ENCODE measurements around the gene CNNM3. TPM values are rescaled to one million over a fixed set of nuclear protein-coding genes. Genes with fewer than 3 reads are reported as not detected.

Gene CNNM3
- total RNA-seq, 1 donor from 2014 or later: 27.5 TPM

DNA sequence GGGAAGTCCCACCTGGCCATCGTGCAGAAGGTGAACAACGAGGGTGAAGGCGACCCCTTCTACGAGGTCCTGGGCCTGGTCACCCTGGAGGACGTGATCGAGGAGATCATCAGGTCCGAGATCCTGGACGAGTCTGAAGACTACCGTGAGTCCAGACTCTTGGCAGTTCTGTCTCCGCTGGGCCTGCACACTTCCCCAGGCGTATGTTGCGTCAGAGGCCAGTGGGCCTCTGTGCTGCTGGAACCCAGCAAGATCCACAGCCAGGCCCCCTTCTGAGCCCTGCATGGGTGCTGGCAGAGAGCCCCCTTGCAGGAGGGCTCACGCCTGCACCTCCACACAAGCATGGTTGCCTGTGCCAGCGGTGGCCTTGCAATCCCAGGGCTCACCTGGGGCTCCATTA, 9.0 kb downstream of the CNNM3 start:
- H3K36me3 Mint-ChIP-seq: peaks cover 20% of the 10 kb centered on the region
- no peak overlapping the region for H3K4me3 Mint-ChIP-seq
- TF ChIP-seq, protein P1, sequence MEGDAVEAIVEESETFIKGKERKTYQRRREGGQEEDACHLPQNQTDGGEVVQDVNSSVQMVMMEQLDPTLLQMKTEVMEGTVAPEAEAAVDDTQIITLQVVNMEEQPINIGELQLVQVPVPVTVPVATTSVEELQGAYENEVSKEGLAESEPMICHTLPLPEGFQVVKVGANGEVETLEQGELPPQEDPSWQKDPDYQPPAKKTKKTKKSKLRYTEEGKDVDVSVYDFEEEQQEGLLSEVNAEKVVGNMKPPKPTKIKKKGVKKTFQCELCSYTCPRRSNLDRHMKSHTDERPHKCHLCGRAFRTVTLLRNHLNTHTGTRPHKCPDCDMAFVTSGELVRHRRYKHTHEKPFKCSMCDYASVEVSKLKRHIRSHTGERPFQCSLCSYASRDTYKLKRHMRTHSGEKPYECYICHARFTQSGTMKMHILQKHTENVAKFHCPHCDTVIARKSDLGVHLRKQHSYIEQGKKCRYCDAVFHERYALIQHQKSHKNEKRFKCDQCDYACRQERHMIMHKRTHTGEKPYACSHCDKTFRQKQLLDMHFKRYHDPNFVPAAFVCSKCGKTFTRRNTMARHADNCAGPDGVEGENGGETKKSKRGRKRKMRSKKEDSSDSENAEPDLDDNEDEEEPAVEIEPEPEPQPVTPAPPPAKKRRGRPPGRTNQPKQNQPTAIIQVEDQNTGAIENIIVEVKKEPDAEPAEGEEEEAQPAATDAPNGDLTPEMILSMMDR (IDR thresholded peaks at IDR 0.05; ENCODE audit: unreplicated experiment): no peak
- H3K27me3 Mint-ChIP-seq (ENCODE audit: low read depth): no peaks in the 10 kb centered on the region
- H3K27ac Mint-ChIP-seq: no peak overlapping the region
- peaks cover 36% of the 10 kb centered on the region for H3K4me1 Mint-ChIP-seq
- no peak for DNase-seq (ENCODE audit: low spot score in 2 of 2, unreplicated experiment in 2 of 2)
- no peaks in the 10 kb centered on the region for H3K9me3 Mint-ChIP-seq

DNA sequence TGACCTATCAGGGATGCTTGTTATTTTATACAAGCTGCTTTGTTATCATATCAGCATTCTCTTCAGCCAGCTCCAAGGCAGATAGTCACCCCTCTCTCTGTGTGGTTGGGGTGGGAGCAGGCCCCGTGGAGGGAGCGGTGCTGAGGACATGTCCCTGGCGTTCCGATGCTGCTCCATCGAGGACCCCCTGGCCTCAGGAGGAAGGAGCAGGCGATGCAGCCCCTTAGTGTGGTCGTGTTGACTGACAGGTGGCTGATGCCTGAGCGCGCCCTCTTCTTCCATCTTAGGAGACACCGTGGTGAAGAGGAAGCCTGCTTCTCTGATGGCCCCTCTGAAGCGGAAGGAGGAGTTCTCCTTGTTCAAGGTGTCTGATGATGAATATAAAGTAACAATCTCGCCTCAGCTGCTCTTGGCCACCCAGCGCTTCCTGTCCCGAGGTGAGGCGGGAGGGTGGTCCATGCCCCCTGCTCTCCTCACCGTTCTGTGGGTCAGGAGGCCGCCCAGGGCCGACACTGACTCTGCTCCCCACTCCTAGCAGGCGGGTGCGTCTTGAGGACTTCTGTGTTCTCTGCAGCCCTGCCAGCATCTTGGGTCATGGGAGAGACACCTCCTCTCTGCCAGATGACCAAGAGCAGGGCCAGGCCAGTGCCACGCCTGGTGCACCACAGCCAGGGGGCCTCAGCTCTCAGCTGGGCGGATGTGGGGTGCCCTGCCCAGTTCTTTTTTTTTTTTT, 10.6 kb downstream of the CNNM3 start:
- Mint-ChIP-seq H3K27me3 (ENCODE audit: low read depth) (no peaks in the 10 kb centered on the region), H3K36me3 (peaks cover 23% of the 10 kb centered on the region), H3K4me3 (no peak overlapping the region), H3K9me3 (no peaks in the 10 kb centered on the region), H3K27ac (no peak overlapping the region), H3K4me1 (peaks cover 25% of the 10 kb centered on the region)
- no peak for DNase-seq (ENCODE audit: low spot score in 2 of 2, unreplicated experiment in 2 of 2)
- TF ChIP-seq, protein P1 (IDR thresholded peaks at IDR 0.05; ENCODE audit: unreplicated experiment): no peak

DNA sequence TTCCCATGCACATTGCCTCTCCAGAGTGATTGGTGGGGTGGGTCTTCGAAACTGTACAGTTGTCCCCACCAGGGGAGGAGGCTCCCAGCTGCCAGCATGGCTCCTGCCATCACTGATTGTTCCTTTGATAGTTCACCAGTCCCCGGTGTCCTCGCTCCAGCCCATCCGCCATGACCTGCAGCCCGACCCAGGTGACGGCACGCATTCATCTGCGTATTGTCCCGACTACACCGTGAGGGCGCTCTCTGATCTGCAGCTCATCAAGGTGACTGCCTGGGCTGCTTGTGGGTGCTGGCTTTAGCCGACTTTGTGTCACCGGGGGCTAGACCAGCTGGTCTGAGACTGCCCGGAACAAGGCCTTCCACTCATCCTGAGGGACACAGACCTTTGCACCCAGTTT, 12.4 kb downstream of the CNNM3 start:
- H3K27me3 Mint-ChIP-seq (ENCODE audit: low read depth): no peaks in the 10 kb centered on the region
- peaks cover 33% of the 10 kb centered on the region for H3K4me1 Mint-ChIP-seq
- TF ChIP-seq, protein P1 (IDR thresholded peaks at IDR 0.05; ENCODE audit: unreplicated experiment): no peak
- H3K27ac Mint-ChIP-seq: no peak overlapping the region
- H3K9me3 Mint-ChIP-seq: no peaks in the 10 kb centered on the region
- H3K4me3 Mint-ChIP-seq: no peak overlapping the region
- no peak for DNase-seq (ENCODE audit: low spot score in 2 of 2, unreplicated experiment in 2 of 2)
- H3K36me3 Mint-ChIP-seq: peaks cover 24% of the 10 kb centered on the region

DNA sequence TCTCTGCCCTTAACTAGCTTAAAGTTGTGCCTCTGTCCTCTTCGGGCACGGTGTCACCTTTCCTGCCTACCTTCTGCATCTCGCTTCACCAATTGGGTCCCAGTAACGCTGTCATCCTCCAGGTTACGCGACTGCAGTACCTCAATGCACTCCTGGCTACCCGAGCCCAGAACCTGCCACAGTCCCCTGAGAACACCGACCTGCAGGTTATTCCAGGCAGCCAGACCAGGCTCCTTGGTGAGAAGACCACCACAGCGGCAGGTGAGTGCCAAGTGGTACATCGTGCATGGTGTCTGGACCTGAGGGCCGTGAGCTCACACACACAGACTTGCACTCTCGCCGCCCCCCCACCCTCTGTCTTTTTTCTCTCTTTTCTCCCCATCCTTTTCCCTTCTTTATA, 12.8 kb downstream of the CNNM3 start:
- TF ChIP-seq, protein P1 (IDR thresholded peaks at IDR 0.05; ENCODE audit: unreplicated experiment): no peak
- H3K4me3 Mint-ChIP-seq: no peak overlapping the region
- peaks cover 33% of the 10 kb centered on the region for H3K4me1 Mint-ChIP-seq
- no peaks in the 10 kb centered on the region for H3K9me3 Mint-ChIP-seq
- DNase-seq (ENCODE audit: low spot score in 2 of 2, unreplicated experiment in 2 of 2): no peak
- no peaks in the 10 kb centered on the region for H3K27me3 Mint-ChIP-seq (ENCODE audit: low read depth)
- peaks cover 25% of the 10 kb centered on the region for H3K36me3 Mint-ChIP-seq
- H3K27ac Mint-ChIP-seq: no peak overlapping the region

DNA sequence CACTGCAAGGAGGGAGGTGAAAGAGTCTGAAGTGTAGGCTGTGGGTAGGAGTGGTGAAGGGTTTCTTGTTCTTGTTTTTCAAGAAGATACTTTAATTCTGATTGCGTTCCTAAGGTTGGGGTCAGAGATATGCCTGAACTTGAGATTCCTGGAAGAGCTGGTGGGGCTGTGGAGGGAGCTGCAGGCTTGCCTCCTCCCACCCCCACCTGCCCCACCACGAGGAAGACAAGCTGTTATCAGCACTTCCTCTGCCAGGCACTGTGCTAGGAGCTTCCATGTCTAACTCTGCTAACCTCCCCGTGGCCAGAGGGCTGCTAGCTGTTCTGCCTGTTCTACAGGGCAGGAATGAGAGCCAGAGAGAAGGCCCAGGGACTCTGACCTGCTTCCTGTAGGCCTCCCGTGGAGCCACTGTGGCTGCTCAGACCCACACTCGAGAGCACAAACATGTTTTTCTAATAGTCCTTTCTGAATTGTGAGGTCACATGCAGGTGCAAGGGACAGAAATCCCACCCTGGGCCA, 14.0 kb downstream of the CNNM3 start:
- Mint-ChIP-seq H3K27me3 (ENCODE audit: low read depth) (no peaks in the 10 kb centered on the region), H3K36me3 (peaks cover 22% of the 10 kb centered on the region), H3K4me1 (peaks cover 23% of the 10 kb centered on the region), H3K4me3 (no peak overlapping the region), H3K9me3 (no peaks in the 10 kb centered on the region), H3K27ac (no peak overlapping the region)
- TF ChIP-seq, protein P1 (IDR thresholded peaks at IDR 0.05; ENCODE audit: unreplicated experiment): no peak
- DNase-seq (ENCODE audit: low spot score in 2 of 2, unreplicated experiment in 2 of 2): no peak

All from mesothelial cell of epicardium (in vitro differentiated cells).